Measurements from ENCODE around the gene MTR.

Gene MTR

GRCh38 chr1:236779312-236779711 is 15.8 kb upstream of the MTR start:
- DNase-seq, result no peak

- no peak for DNase-seq
These were observed 9.6 kb upstream of the MTR start for GRCh38 chr1:236785477-236785876.

- no peak for DNase-seq
These were observed 8.6 kb upstream of the MTR start for GRCh38 chr1:236786453-236786852.

GRCh38 chr1:236794585-236795034 is 482 bp upstream of the MTR start:
- DNase-seq, result no peak

- DNase-seq, result peak; percentile 63 to 71
These were observed 920 bp downstream of the MTR start for GRCh38 chr1:236795757-236796667.

- no peak for DNase-seq
These were observed 3.9 kb downstream of the MTR start for GRCh38 chr1:236799001-236799400.

GRCh38 chr1:236800002-236800620 is 5.0 kb downstream of the MTR start:
- DNase-seq, result no peak

- no peak for DNase-seq
These were observed 5.5 kb downstream of the MTR start for GRCh38 chr1:236800623-236801022.

GRCh38 chr1:236802264-236802663 is 7.2 kb downstream of the MTR start:
- no peak for DNase-seq

- DNase-seq, result no peak
These were observed 11.5 kb downstream of the MTR start for GRCh38 chr1:236806634-236807033.

- DNase-seq, result no peak
These were observed 12.9 kb downstream of the MTR start for GRCh38 chr1:236808005-236808404.

GRCh38 chr1:236808564-236809130 is 13.6 kb downstream of the MTR start:
- DNase-seq, result no peak

GRCh38 chr1:236809148-236809547 is 14.1 kb downstream of the MTR start:
- no peak for DNase-seq

- DNase-seq, result no peak
These were observed 14.9 kb downstream of the MTR start for GRCh38 chr1:236810018-236810417.

GRCh38 chr1:236812334-236813030 is 17.4 kb downstream of the MTR start:
- no peak for DNase-seq

- DNase-seq, result no peak
These were observed 20.8 kb downstream of the MTR start for GRCh38 chr1:236815941-236816340.

GRCh38 chr1:236819856-236820255 is 24.8 kb downstream of the MTR start:
- DNase-seq, result no peak

- no peak for DNase-seq
These were observed 26.1 kb downstream of the MTR start for GRCh38 chr1:236821091-236821627.

- DNase-seq, result no peak
These were observed 28.5 kb downstream of the MTR start for GRCh38 chr1:236823559-236823958.

- no peak for DNase-seq
These were observed 34.0 kb downstream of the MTR start for GRCh38 chr1:236829085-236829484.

GRCh38 chr1:236830116-236830515 is 35.0 kb downstream of the MTR start:
- DNase-seq, result no peak

- no peak for DNase-seq
These were observed 35.5 kb downstream of the MTR start for GRCh38 chr1:236830560-236830959.

- no peak for DNase-seq
These were observed 38.5 kb downstream of the MTR start for GRCh38 chr1:236833575-236833974.

Measured in activated CD4-positive, alpha-beta T cell treated with anti-CD3 and anti-CD28 coated beads for 4 hours (primary cell).